ENCODE results near the gene HYAL1. TPM values are rescaled to one million over a fixed set of nuclear protein-coding genes. Genes with fewer than 3 reads are reported as not detected.

Gene HYAL1
- total and polyA plus RNA-seq, 8 donors, result 3.1 to 11.7 (median 6.4) TPM

- intact Hi-C loops (cut with DNase I), result loop anchor here in 1 of 3 donors (10.0 kb wide), 1 partner anchor 74 kb away; the partner anchor contains the start of genes HYAL2 and TUSC2
- no peak for TF ChIP-seq CTCF (IDR thresholded peaks at IDR 0.05)
- no peak overlapping the region for H3K4me3 ChIP-seq
- H3K9me3 ChIP-seq, result no peaks in the 10 kb centered on the region
- ATAC-seq, result no peak
- peaks cover 0 to 7% (median 4%) of the 10 kb centered on the region in 3 donors for H3K4me1 ChIP-seq
- no peaks in the 10 kb centered on the region for H3K27me3 ChIP-seq
- H3K36me3 ChIP-seq, result peaks cover 0 to 8% (median 6%) of the 10 kb centered on the region in 3 donors
- no peak overlapping the region for H3K27ac ChIP-seq
- 93 to 95% methylated on average over 4 of the region's 4 CpGs for WGBS, 2 donors
- DNase-seq, result no peak
- FAIRE-seq, result no peak
Measured at GRCh38 chr3:50250514-50250913, 52.9 kb downstream of the HYAL1 start.

Other genes starting within 250 kb of the HYAL1 start
- gene RBM5, start 214.7 kb downstream of the HYAL1 start, total RNA-seq, result 10 to 100 TPM; 42.5 to 96.9 (median 65.1) TPM
- 100 to 1,000 TPM in 1 of 2 donors, 10 to 100 TPM in 1; 97.2 to 186 TPM for gene RBM5, start 214.7 kb downstream of the HYAL1 start, polyA plus RNA-seq
- 1 to 10 TPM; 1.4 to 7.7 (median 2.9) TPM for gene SEMA3F, start 148.2 kb downstream of the HYAL1 start, total RNA-seq
- gene SEMA3F, start 148.2 kb downstream of the HYAL1 start, polyA plus RNA-seq, result 1 to 10 TPM; 7.1 to 8.8 TPM
- not detected for gene GNAT1, start 112.0 kb downstream of the HYAL1 start, total RNA-seq
- not detected for gene GNAT1, start 112.0 kb downstream of the HYAL1 start, polyA plus RNA-seq
- gene SLC38A3, start 98.3 kb downstream of the HYAL1 start, total RNA-seq, result 10 to 100 TPM; 21.2 to 57.9 (median 38.6) TPM
- gene SLC38A3, start 98.3 kb downstream of the HYAL1 start, polyA plus RNA-seq, result 10 to 100 TPM; 35.2 to 40.8 TPM
- gene GNAI2, start 67.4 kb downstream of the HYAL1 start, total RNA-seq, result 100 to 1,000 TPM in 1 of 6 donors, 10 to 100 TPM in 5; 26.9 to 104 (median 42.9) TPM
- gene GNAI2, start 67.4 kb downstream of the HYAL1 start, polyA plus RNA-seq, result 10 to 100 TPM; 54.1 to 97.6 TPM
- 10 to 100 TPM; 27.5 to 53.5 (median 33.2) TPM for gene SEMA3B, start 34.4 kb downstream of the HYAL1 start, total RNA-seq
- 100 to 1,000 TPM; 118 to 223 TPM for gene SEMA3B, start 34.4 kb downstream of the HYAL1 start, polyA plus RNA-seq
- gene LSMEM2, start 24.5 kb downstream of the HYAL1 start, total RNA-seq, result under 1 TPM in 1 of 6 donors, not detected in 5; 0.12 TPM
- 1 to 10 TPM in 1 of 2 donors, under 1 TPM in 1; 0.15 to 2.1 TPM for gene LSMEM2, start 24.5 kb downstream of the HYAL1 start, polyA plus RNA-seq
- gene IFRD2, start 11.1 kb downstream of the HYAL1 start, total RNA-seq, result 10 to 100 TPM; 47.1 to 81.6 (median 55.1) TPM
- 100 to 1,000 TPM; 101 to 117 TPM for gene IFRD2, start 11.1 kb downstream of the HYAL1 start, polyA plus RNA-seq
- 1 to 10 TPM in 1 of 6 donors, under 1 TPM in 5; 0.46 to 1.3 (median 0.65) TPM for gene HYAL3, start 4.2 kb downstream of the HYAL1 start, total RNA-seq
- gene HYAL3, start 4.2 kb downstream of the HYAL1 start, polyA plus RNA-seq, result 1 to 10 TPM; 1.6 to 2.1 TPM
- gene NAA80, start 4.2 kb downstream of the HYAL1 start, total RNA-seq, result 1 to 10 TPM; 2.6 to 6.6 (median 5.0) TPM
- gene NAA80, start 4.2 kb downstream of the HYAL1 start, polyA plus RNA-seq, result 10 to 100 TPM; 13.0 to 15.6 TPM
- gene HYAL2, start 19.2 kb upstream of the HYAL1 start, total RNA-seq, result 10 to 100 TPM in 4 of 6 donors, 1 to 10 TPM in 2; 6.3 to 22.1 (median 13.3) TPM
- gene HYAL2, start 19.2 kb upstream of the HYAL1 start, polyA plus RNA-seq, result 10 to 100 TPM; 28.4 to 39.5 TPM
- 10 to 100 TPM; 10.2 to 18.7 (median 16.1) TPM for gene TUSC2, start 24.6 kb upstream of the HYAL1 start, total RNA-seq
- 10 to 100 TPM; 20.8 to 21.8 TPM for gene TUSC2, start 24.6 kb upstream of the HYAL1 start, polyA plus RNA-seq
- gene RASSF1, start 37.3 kb upstream of the HYAL1 start, total RNA-seq, result 10 to 100 TPM; 10.3 to 23.0 (median 12.2) TPM
- gene RASSF1, start 37.3 kb upstream of the HYAL1 start, polyA plus RNA-seq, result 10 to 100 TPM; 17.5 to 29.5 TPM
- gene ZMYND10, start 42.2 kb upstream of the HYAL1 start, total RNA-seq, result 1 to 10 TPM in 3 of 6 donors, under 1 TPM in 3; 0.35 to 1.3 (median 1.1) TPM
- 1 to 10 TPM; 5.1 to 8.3 TPM for gene ZMYND10, start 42.2 kb upstream of the HYAL1 start, polyA plus RNA-seq
- gene NPRL2, start 47.2 kb upstream of the HYAL1 start, total RNA-seq, result 10 to 100 TPM; 17.1 to 29.2 (median 18.6) TPM
- gene NPRL2, start 47.2 kb upstream of the HYAL1 start, polyA plus RNA-seq, result 10 to 100 TPM; 40.9 to 41.8 TPM
- 10 to 100 TPM in 4 of 6 donors, 1 to 10 TPM in 2; 8.6 to 14.2 (median 12.8) TPM for gene CYB561D2, start 47.3 kb upstream of the HYAL1 start, total RNA-seq
- 10 to 100 TPM; 15.3 to 30.4 TPM for gene CYB561D2, start 47.3 kb upstream of the HYAL1 start, polyA plus RNA-seq
- gene TMEM115, start 55.9 kb upstream of the HYAL1 start, total RNA-seq, result 10 to 100 TPM; 13.8 to 22.3 (median 16.1) TPM
- 10 to 100 TPM; 25.0 to 29.2 TPM for gene TMEM115, start 55.9 kb upstream of the HYAL1 start, polyA plus RNA-seq
- 1 to 10 TPM; 1.1 to 4.6 (median 2.2) TPM for gene CACNA2D2, start 200.1 kb upstream of the HYAL1 start, total RNA-seq
- gene CACNA2D2, start 200.1 kb upstream of the HYAL1 start, polyA plus RNA-seq, result 10 to 100 TPM in 1 of 2 donors, 1 to 10 TPM in 1; 5.7 to 19.5 TPM

Data from pancreas (tissue), 10 donors.